Coronary artery (tissue), 2 donors: ENCODE results near the gene LRP3.

ENCODE experiments used
- DNase-seq: peaks from one replicate; pipeline ENCODE4 v3.0.0-alpha.2; 2017; ENCODE audit warnings: low spot score
- H3K27ac ChIP-seq, 2 donors: fragments of 200-600 bp; sonication (generic); one replicate each; pipeline ENCODE4 v1.5.1; 2016 to 2019
- H3K4me3 ChIP-seq: fragments of 200-600 bp; sonication (generic); 2 replicates; pipeline ENCODE4 v1.5.1; 2016; ENCODE audit warnings: mild to moderate bottlenecking, moderate library complexity
- CTCF ChIP-seq: fragments of 200-600 bp; sonication (generic); IDR thresholded peaks from one replicate; pipeline ENCODE4 v1.5.1; 2019; ENCODE audit warnings: antibody characterized with exemption

Gene LRP3

GRCh38 chr19:33214596-33214995 lies 20.5 kb downstream of the LRP3 start:
- DNase-seq = no peak
- no peak for TF ChIP-seq CTCF
- no peak overlapping the region for H3K4me3 ChIP-seq
- no peak overlapping the region for H3K27ac ChIP-seq

DNA sequence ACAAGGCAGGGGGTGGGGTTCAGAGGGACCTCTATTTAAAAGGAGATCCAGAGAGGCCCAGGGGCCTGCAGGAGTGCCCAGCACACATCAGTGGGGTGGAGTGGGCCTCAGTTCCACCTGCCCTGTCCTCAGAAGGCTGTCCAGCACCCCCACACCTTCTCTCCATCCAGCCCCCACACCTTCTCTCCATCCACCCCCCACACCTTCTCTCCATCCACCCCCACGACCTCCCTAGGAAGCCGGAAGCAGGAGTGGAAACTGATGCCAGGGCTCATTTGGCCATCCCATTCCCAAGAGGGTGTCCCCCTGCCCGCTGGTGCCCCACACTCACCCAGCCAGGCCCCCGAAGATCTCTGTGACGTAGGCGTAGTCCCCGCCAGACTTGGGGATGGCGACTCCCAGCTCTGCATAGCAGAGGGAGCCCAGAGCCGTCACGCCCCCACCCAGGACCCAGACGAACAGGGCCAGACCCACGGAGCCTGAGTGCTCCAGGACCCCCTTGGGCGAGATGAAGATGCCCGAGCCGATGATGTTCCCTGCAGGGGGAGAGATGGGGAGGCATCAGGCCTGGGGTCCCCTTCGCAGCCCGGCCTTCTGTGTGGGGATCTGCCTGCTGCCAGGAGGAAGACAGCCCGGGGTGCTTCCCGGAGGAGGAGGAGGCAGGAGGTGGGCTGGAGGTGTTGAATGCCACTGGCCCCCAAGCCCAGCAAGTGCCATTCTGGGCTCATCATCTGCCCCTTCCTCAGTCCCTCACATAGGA lies 21.5 kb downstream of the LRP3 start:
- no peak for DNase-seq
- H3K4me3 ChIP-seq = no peak overlapping the region
- TF ChIP-seq CTCF = no peak
- no peak overlapping the region for H3K27ac ChIP-seq

DNA sequence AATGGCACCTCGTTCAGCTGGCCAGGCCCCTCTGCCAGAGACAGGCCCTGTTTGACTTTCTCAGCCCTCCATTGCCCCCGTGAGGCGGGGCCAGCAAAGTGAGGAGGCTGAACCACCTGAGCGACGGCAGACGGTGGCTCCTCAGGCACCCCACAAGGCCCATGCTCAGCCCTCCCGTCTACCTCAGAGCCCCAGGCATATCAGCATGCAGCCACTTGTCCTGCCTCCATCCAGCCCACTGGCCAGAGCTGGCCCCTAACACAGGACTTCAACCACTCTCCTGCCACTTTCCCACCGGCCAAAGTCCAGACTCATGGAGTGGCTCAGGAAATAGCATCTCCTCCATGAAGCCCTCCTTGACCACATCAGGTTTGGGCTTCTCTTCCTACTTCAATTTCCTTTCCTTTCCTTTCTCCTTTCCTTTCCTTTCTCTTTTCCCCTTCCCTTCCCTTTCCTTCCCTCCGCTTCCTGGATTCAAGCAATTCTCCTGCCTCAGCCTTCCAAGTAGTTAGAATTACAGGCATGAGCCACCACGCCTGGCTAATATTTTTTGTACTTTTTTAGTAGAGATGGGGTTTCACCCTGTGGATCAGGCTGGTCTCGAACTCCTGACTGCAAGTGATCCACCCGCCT lies 22.2 kb downstream of the LRP3 start:
- TF ChIP-seq CTCF = no peak
- Histone ChIP-seq H3K27ac (no peak overlapping the region), H3K4me3 (no peak overlapping the region)
- no peak for DNase-seq

GRCh38 chr19:33217881-33218280 lies 23.8 kb downstream of the LRP3 start:
- Histone ChIP-seq H3K27ac (no peak overlapping the region), H3K4me3 (no peak overlapping the region)
- no peak for TF ChIP-seq CTCF
- no peak for DNase-seq

GRCh38 chr19:33219261-33219815 lies 25.2 kb downstream of the LRP3 start:
- Histone ChIP-seq H3K4me3 (no peak overlapping the region), H3K27ac (no peak overlapping the region)
- TF ChIP-seq CTCF = no peak
- no peak for DNase-seq

GRCh38 chr19:33220115-33220514 lies 26.0 kb downstream of the LRP3 start:
- no peak for DNase-seq

More at GRCh38 chr19:33220115-33220514, 26.0 kb downstream of the LRP3 start:
- no peak overlapping the region for H3K4me3 ChIP-seq
- no peak for TF ChIP-seq CTCF
- no peak overlapping the region for H3K27ac ChIP-seq
